ENCODE measurements around the gene PRDM12. TPM values are rescaled to one million over a fixed set of nuclear protein-coding genes. Genes with fewer than 3 reads are reported as not detected.

The PRDM12 gene
- polyA plus RNA-seq, 1 of the 3 experiments (the other 2 are of a cell fraction) = 0.08 TPM

DNA sequence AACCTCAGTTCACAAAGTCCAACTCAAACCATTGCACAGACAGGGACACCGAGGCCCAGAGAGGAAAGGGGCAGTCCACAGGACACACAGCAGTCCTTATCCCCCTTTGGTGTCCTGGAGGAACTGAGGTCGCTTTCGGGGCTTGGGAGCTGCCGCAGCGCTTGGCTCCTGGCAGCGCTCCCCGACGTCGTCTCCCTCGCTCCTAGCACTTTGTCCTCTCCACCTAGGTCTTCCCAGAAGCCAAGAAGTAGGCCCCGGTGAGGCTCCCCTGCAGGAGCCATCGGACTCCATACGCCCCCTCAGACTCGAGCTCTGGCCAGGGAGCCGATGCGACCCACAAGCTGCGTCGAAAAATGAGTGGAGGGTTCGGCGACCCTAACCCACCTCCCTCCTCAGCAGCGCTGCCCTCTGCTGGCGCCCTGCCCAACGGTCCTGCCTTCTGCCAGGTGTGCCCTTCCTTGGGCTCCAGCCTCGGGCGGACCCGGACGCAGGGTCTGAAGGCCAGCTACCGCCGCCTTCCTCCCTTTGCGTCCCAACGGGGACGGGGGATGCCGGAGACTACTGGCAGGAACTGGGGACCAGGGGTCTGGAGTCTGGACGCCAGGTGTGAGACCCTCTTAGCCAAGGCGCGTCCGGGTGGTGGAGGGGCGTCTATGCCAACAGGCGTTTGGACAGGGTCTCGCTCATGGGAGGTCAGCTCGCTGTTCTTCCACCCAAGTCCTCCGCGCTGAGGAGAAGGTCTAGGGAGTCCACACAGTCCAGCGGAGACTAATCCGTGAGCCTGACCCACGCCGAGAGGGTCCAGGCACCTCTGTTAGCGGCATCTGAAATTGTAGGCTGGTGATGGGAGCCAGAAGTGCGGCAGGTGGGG lies 2.1 kb upstream of the PRDM12 start (continued):
- TF ChIP-seq, protein P1, sequence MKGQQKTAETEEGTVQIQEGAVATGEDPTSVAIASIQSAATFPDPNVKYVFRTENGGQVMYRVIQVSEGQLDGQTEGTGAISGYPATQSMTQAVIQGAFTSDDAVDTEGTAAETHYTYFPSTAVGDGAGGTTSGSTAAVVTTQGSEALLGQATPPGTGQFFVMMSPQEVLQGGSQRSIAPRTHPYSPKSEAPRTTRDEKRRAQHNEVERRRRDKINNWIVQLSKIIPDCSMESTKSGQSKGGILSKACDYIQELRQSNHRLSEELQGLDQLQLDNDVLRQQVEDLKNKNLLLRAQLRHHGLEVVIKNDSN (IDR thresholded peaks at IDR 0.05; ENCODE audit: borderline replicate concordance, low read depth) = no peak
- no peak for TF ChIP-seq FOSL2 (IDR thresholded peaks at IDR 0.05; ENCODE audit: borderline replicate concordance, low read depth)
- TF ChIP-seq TEAD4 (IDR thresholded peaks at IDR 0.05; ENCODE audit: borderline replicate concordance, insufficient read depth) = no peak

DNA sequence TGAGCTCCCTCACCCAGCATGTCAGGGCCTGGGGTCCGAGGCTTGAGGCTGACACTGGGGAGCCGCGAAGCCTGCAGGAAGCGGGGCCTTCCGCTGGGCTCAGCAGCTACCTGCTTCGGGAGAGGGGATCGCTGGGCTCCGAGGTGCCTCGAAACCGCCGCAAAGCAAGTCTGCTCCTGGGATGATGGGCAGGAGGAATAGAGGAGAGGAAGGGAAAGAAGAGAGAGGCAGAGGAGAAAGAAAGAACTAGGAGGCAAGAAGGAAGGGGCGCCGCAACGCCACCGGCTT lies 1.5 kb upstream of the PRDM12 start:
- POLR2A ChIA-PET = no interaction called here
- TF ChIP-seq CHD2 (IDR thresholded peaks at IDR 0.05; ENCODE audit: low read length, partially characterized antibody) (no peak), JUND (IDR thresholded peaks at IDR 0.05) (no peak), YY1 (IDR thresholded peaks at IDR 0.05; ENCODE audit: low read depth) (no peak), FOXM1 (IDR thresholded peaks at IDR 0.05; ENCODE audit: low read depth) (no peak)
- CTCF ChIA-PET = interaction anchor here (0.7 to 2.0 kb wide), 7 partner anchors 10 to 209 kb away, joined by 3 to 13 read pairs (median 3); no protein-coding TSS in a partner anchor
- H3K36me3 ChIP-seq (replicated peaks in 1 of 2; ENCODE audit: control insufficient read depth in 1 of 2, insufficient read depth in 2 of 2, low read length in 1 of 2) = no peaks in the 10 kb centered on the region
- H4K20me1 ChIP-seq (ENCODE audit: insufficient read depth) = peaks cover 8% of the 10 kb centered on the region; the same call in 1 of the 2 replicates
- H3K9ac ChIP-seq = no peak overlapping the region
- no peaks in the 10 kb centered on the region for H3K9me3 ChIP-seq
- no peaks in the 10 kb centered on the region for H3K79me2 ChIP-seq (ENCODE audit: insufficient read depth)
- no peak overlapping the region for H3K4me2 ChIP-seq
- H3K9me2 ChIP-seq = no peaks in the 10 kb centered on the region
- 18% methylated on average over 10 of the region's 15 CpGs for WGBS (ENCODE audit: low lambda C conversion rate)
- no peak overlapping the region for H3K4me3 ChIP-seq (ENCODE audit: low read depth in 2 of 2, low read length in 1 of 2)
- H3K27me3 ChIP-seq (ENCODE audit: insufficient read depth) = peaks cover 92% of the 10 kb centered on the region
- H3F3A ChIP-seq (replicated peaks; ENCODE audit: insufficient read depth) = no peaks in the 10 kb centered on the region
- peaks cover 0 to 3% of the 10 kb centered on the region in 2 experiments; a peak in 1 of 4 replicates for H3K4me1 ChIP-seq (ENCODE audit: control insufficient read depth in 1 of 2, insufficient read depth in 2 of 2, low read depth in 1 of 2, low read length in 1 of 2)
- no peak overlapping the region for H2AFZ ChIP-seq (ENCODE audit: low read depth)
- peak; percentile 64 for DNase-seq
- no peak overlapping the region for H3K27ac ChIP-seq (ENCODE audit: low read depth in 2 of 2, low read length in 1 of 2)

DNA sequence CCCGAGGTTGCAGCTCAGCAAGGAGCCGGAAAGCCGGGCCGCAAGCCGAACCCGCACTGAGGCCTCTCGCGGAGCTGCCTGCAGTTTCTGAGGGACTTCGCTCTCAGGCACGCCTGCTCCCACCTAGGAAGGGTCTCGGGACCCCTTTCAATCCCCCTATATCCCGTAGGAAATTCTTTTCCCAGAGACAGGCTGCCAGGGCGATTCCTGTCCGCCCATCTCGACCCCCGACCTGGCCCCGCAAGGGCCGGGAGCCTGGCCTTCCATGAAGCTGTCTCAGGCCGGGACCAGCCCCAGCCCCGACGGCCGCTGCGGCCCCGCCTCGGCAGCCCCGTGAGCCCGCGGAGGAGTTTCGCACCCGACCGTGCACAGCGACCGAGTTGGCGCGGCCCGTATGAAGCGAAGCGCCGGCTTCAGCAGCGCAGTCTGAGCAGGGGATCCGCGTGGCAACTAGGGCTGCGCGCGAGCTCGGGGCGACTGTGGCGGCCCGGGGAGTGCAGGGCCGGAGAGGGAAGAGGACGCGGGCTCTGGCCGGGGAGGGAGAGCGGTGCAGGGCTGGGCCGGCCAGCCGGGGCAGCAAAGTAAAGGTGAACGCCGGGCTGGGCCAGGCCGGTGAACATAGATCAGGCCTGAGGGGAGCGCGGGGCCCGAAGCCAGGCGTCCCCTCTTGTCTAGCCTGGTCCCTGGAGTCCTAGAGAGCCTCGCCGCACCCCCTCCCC lies 977 bp upstream of the PRDM12 start:
- Histone ChIP-seq H3K79me2 (ENCODE audit: insufficient read depth) (no peaks in the 10 kb centered on the region), H3K9me2 (no peaks in the 10 kb centered on the region), H3K4me1 (ENCODE audit: control insufficient read depth in 1 of 2, insufficient read depth in 2 of 2, low read depth in 1 of 2, low read length in 1 of 2) (peaks cover 0 to 3% of the 10 kb centered on the region in 2 experiments; a peak in 1 of 4 replicates), H3K4me3 (ENCODE audit: low read depth in 2 of 2, low read length in 1 of 2) (no peak overlapping the region), H3K27me3 (ENCODE audit: insufficient read depth) (peaks cover 87% of the 10 kb centered on the region), H3F3A (replicated peaks; ENCODE audit: insufficient read depth) (no peaks in the 10 kb centered on the region), H4K20me1 (ENCODE audit: insufficient read depth) (peaks cover 8% of the 10 kb centered on the region; the same call in 1 of the 2 replicates), H3K9me3 (no peaks in the 10 kb centered on the region), H3K27ac (ENCODE audit: low read depth in 2 of 2, low read length in 1 of 2) (no peak overlapping the region), H3K9ac (no peak overlapping the region), H3K4me2 (no peak overlapping the region), H2AFZ (ENCODE audit: low read depth) (no peak overlapping the region), H3K36me3 (replicated peaks in 1 of 2; ENCODE audit: control insufficient read depth in 1 of 2, insufficient read depth in 2 of 2, low read length in 1 of 2) (no peaks in the 10 kb centered on the region)
- POLR2A ChIA-PET = no interaction called here
- CTCF ChIA-PET = interaction anchor here (1.0 to 2.0 kb wide), 4 partner anchors 19 to 210 kb away, joined by 3 to 13 read pairs (median 8); no protein-coding TSS in a partner anchor
- whole genome bisulfite sequencing (ENCODE audit: low lambda C conversion rate) = 11% methylated on average over 35 of the region's 65 CpGs
- peak; percentile 68 for DNase-seq
- TF ChIP-seq POLR2AphosphoS5 (IDR thresholded peaks at IDR 0.05; ENCODE audit: low read depth, low read length) (no peak), SMC3 (IDR thresholded peaks at IDR 0.05; ENCODE audit: low read depth, low read length) (no peak), EZH2phosphoT487 (IDR thresholded peaks at IDR 0.05; ENCODE audit: borderline replicate concordance, low read depth) (peak; percentile 92), FOXM1 (IDR thresholded peaks at IDR 0.05; ENCODE audit: low read depth) (no peak)
- TF ChIP-seq, protein P1 (IDR thresholded peaks at IDR 0.05; ENCODE audit: borderline replicate concordance, low read depth) = no peak
- TF ChIP-seq, protein P2, sequence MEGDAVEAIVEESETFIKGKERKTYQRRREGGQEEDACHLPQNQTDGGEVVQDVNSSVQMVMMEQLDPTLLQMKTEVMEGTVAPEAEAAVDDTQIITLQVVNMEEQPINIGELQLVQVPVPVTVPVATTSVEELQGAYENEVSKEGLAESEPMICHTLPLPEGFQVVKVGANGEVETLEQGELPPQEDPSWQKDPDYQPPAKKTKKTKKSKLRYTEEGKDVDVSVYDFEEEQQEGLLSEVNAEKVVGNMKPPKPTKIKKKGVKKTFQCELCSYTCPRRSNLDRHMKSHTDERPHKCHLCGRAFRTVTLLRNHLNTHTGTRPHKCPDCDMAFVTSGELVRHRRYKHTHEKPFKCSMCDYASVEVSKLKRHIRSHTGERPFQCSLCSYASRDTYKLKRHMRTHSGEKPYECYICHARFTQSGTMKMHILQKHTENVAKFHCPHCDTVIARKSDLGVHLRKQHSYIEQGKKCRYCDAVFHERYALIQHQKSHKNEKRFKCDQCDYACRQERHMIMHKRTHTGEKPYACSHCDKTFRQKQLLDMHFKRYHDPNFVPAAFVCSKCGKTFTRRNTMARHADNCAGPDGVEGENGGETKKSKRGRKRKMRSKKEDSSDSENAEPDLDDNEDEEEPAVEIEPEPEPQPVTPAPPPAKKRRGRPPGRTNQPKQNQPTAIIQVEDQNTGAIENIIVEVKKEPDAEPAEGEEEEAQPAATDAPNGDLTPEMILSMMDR (IDR thresholded peaks at IDR 0.05) = no peak
- TF ChIP-seq, protein P3, sequence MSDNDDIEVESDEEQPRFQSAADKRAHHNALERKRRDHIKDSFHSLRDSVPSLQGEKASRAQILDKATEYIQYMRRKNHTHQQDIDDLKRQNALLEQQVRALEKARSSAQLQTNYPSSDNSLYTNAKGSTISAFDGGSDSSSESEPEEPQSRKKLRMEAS (IDR thresholded peaks at IDR 0.05; ENCODE audit: low read depth) = no peak

All from SK-N-SH (cell line).